ENCODE results near the gene KRT31.
"Not testable (repeated sequence)": the region's sequence is repeated elsewhere in the genome, so short reads cannot be mapped to it uniquely, and the experiment has no call there.

Gene KRT31

GRCh38 chr17:41402161-41402560 lies 4.8 kb upstream of the KRT31 start:
- no peaks in the 10 kb centered on the region for H3K36me3 ChIP-seq (ENCODE audit: control insufficient read depth in 1 of 2, insufficient read depth in 2 of 2, low read length in 2 of 2)
- H3K27ac ChIP-seq (ENCODE audit: low read length): no peak overlapping the region
- no peaks in the 10 kb centered on the region for H3K4me1 ChIP-seq (ENCODE audit: control insufficient read depth in 1 of 2, insufficient read depth in 2 of 2, low read length in 2 of 2)
- no peak overlapping the region for H3K4me3 ChIP-seq (ENCODE audit: low read depth in 1 of 2, low read length in 2 of 2)
- H3K9me3 ChIP-seq (ENCODE audit: control insufficient read depth in 1 of 2, low read length in 2 of 2): no peaks in the 10 kb centered on the region
- H3K27me3 ChIP-seq (ENCODE audit: low read depth, low read length): no peaks in the 10 kb centered on the region

- Histone ChIP-seq H3K4me1 (ENCODE audit: control insufficient read depth in 1 of 2, insufficient read depth in 2 of 2, low read length in 2 of 2) (no peaks in the 10 kb centered on the region), H3K27ac (ENCODE audit: low read length) (no peak overlapping the region), H3K27me3 (ENCODE audit: low read depth, low read length) (no peaks in the 10 kb centered on the region), H3K4me3 (ENCODE audit: low read depth in 1 of 2, low read length in 2 of 2) (no peak overlapping the region), H3K9me3 (ENCODE audit: control insufficient read depth in 1 of 2, low read length in 2 of 2) (no peaks in the 10 kb centered on the region), H3K36me3 (ENCODE audit: control insufficient read depth in 1 of 2, insufficient read depth in 2 of 2, low read length in 2 of 2) (no peaks in the 10 kb centered on the region)
Observed at GRCh38 chr17:41396340-41396739, 1.1 kb downstream of the KRT31 start.

- no peaks in the 10 kb centered on the region for H3K4me1 ChIP-seq (ENCODE audit: control insufficient read depth in 1 of 2, insufficient read depth in 2 of 2, low read length in 2 of 2)
- H3K27me3 ChIP-seq (ENCODE audit: low read depth, low read length): no peaks in the 10 kb centered on the region
- H3K9me3 ChIP-seq (ENCODE audit: control insufficient read depth in 1 of 2, low read length in 2 of 2): no peaks in the 10 kb centered on the region
- no peak overlapping the region for H3K4me3 ChIP-seq (ENCODE audit: low read depth in 1 of 2, low read length in 2 of 2)
- no peaks in the 10 kb centered on the region for H3K36me3 ChIP-seq (ENCODE audit: control insufficient read depth in 1 of 2, insufficient read depth in 2 of 2, low read length in 2 of 2)
- H3K27ac ChIP-seq (ENCODE audit: low read length): no peak overlapping the region
Observed at GRCh38 chr17:41395611-41396010, 1.8 kb downstream of the KRT31 start.

- H3K4me1 ChIP-seq (ENCODE audit: control insufficient read depth in 1 of 2, insufficient read depth in 2 of 2, low read length in 2 of 2); H3K36me3 ChIP-seq (ENCODE audit: control insufficient read depth in 1 of 2, insufficient read depth in 2 of 2, low read length in 2 of 2); H3K27me3 ChIP-seq (ENCODE audit: low read depth, low read length); H3K27ac ChIP-seq (ENCODE audit: low read length); H3K4me3 ChIP-seq (ENCODE audit: low read depth in 1 of 2, low read length in 2 of 2); H3K9me3 ChIP-seq (ENCODE audit: control insufficient read depth in 1 of 2, low read length in 2 of 2): not testable (repeated sequence)
Observed at GRCh38 chr17:41395044-41395443, 2.4 kb downstream of the KRT31 start.

- Histone ChIP-seq H3K4me3 (ENCODE audit: low read depth in 1 of 2, low read length in 2 of 2) (no peak overlapping the region), H3K4me1 (ENCODE audit: control insufficient read depth in 1 of 2, insufficient read depth in 2 of 2, low read length in 2 of 2) (no peaks in the 10 kb centered on the region), H3K27ac (ENCODE audit: low read length) (no peak overlapping the region), H3K27me3 (ENCODE audit: low read depth, low read length) (no peaks in the 10 kb centered on the region), H3K9me3 (ENCODE audit: control insufficient read depth in 1 of 2, low read length in 2 of 2) (no peaks in the 10 kb centered on the region), H3K36me3 (ENCODE audit: control insufficient read depth in 1 of 2, insufficient read depth in 2 of 2, low read length in 2 of 2) (no peaks in the 10 kb centered on the region)
Observed at GRCh38 chr17:41394254-41394996, 3.0 kb downstream of the KRT31 start.

GRCh38 chr17:41393826-41394225 lies 3.6 kb downstream of the KRT31 start:
- no peaks in the 10 kb centered on the region for H3K9me3 ChIP-seq (ENCODE audit: control insufficient read depth in 1 of 2, low read length in 2 of 2)
- no peak overlapping the region for H3K4me3 ChIP-seq (ENCODE audit: low read depth in 1 of 2, low read length in 2 of 2)
- no peak overlapping the region for H3K27ac ChIP-seq (ENCODE audit: low read length)
- no peaks in the 10 kb centered on the region for H3K36me3 ChIP-seq (ENCODE audit: control insufficient read depth in 1 of 2, insufficient read depth in 2 of 2, low read length in 2 of 2)
- H3K4me1 ChIP-seq (ENCODE audit: control insufficient read depth in 1 of 2, insufficient read depth in 2 of 2, low read length in 2 of 2): no peaks in the 10 kb centered on the region
- no peaks in the 10 kb centered on the region for H3K27me3 ChIP-seq (ENCODE audit: low read depth, low read length)

- no peaks in the 10 kb centered on the region for H3K27me3 ChIP-seq (ENCODE audit: low read depth, low read length)
- H3K27ac ChIP-seq (ENCODE audit: low read length): no peak overlapping the region
- no peak overlapping the region for H3K4me3 ChIP-seq (ENCODE audit: low read depth in 1 of 2, low read length in 2 of 2)
- no peaks in the 10 kb centered on the region for H3K4me1 ChIP-seq (ENCODE audit: control insufficient read depth in 1 of 2, insufficient read depth in 2 of 2, low read length in 2 of 2)
- no peaks in the 10 kb centered on the region for H3K36me3 ChIP-seq (ENCODE audit: control insufficient read depth in 1 of 2, insufficient read depth in 2 of 2, low read length in 2 of 2)
- H3K9me3 ChIP-seq (ENCODE audit: control insufficient read depth in 1 of 2, low read length in 2 of 2): no peaks in the 10 kb centered on the region
Observed at GRCh38 chr17:41393294-41393693, 4.1 kb downstream of the KRT31 start.

- no peak overlapping the region for H3K27ac ChIP-seq (ENCODE audit: low read length)
- peaks cover 0 to 7% of the 10 kb centered on the region in 2 donors for H3K9me3 ChIP-seq (ENCODE audit: control insufficient read depth in 1 of 2, low read length in 2 of 2)
- no peak overlapping the region for H3K4me3 ChIP-seq (ENCODE audit: low read depth in 1 of 2, low read length in 2 of 2)
- no peaks in the 10 kb centered on the region for H3K27me3 ChIP-seq (ENCODE audit: low read depth, low read length)
- H3K36me3 ChIP-seq (ENCODE audit: control insufficient read depth in 1 of 2, insufficient read depth in 2 of 2, low read length in 2 of 2): no peaks in the 10 kb centered on the region
- no peaks in the 10 kb centered on the region for H3K4me1 ChIP-seq (ENCODE audit: control insufficient read depth in 1 of 2, insufficient read depth in 2 of 2, low read length in 2 of 2)
Observed at GRCh38 chr17:41392278-41392677, 5.1 kb downstream of the KRT31 start.

GRCh38 chr17:41391535-41391934 lies 5.9 kb downstream of the KRT31 start:
- Histone ChIP-seq H3K27me3 (ENCODE audit: low read depth, low read length) (no peaks in the 10 kb centered on the region), H3K4me3 (ENCODE audit: low read depth in 1 of 2, low read length in 2 of 2) (no peak overlapping the region)

GRCh38 chr17:41390411-41390938 lies 6.9 kb downstream of the KRT31 start:
- Histone ChIP-seq H3K27me3 (ENCODE audit: low read depth, low read length) (no peaks in the 10 kb centered on the region), H3K4me1 (ENCODE audit: control insufficient read depth in 1 of 2, insufficient read depth in 2 of 2, low read length in 2 of 2) (no peaks in the 10 kb centered on the region), H3K4me3 (ENCODE audit: low read depth in 1 of 2, low read length in 2 of 2) (no peak overlapping the region), H3K27ac (ENCODE audit: low read length) (no peak overlapping the region), H3K9me3 (ENCODE audit: control insufficient read depth in 1 of 2, low read length in 2 of 2) (peaks cover 0 to 19% of the 10 kb centered on the region in 2 donors), H3K36me3 (ENCODE audit: control insufficient read depth in 1 of 2, insufficient read depth in 2 of 2, low read length in 2 of 2) (no peaks in the 10 kb centered on the region)

More at GRCh38 chr17:41391535-41391934, 5.9 kb downstream of the KRT31 start:
- Histone ChIP-seq H3K27ac (ENCODE audit: low read length) (no peak overlapping the region), H3K4me1 (ENCODE audit: control insufficient read depth in 1 of 2, insufficient read depth in 2 of 2, low read length in 2 of 2) (no peaks in the 10 kb centered on the region), H3K9me3 (ENCODE audit: control insufficient read depth in 1 of 2, low read length in 2 of 2) (peaks cover 0 to 14% of the 10 kb centered on the region in 2 donors), H3K36me3 (ENCODE audit: control insufficient read depth in 1 of 2, insufficient read depth in 2 of 2, low read length in 2 of 2) (no peaks in the 10 kb centered on the region)

- Histone ChIP-seq H3K4me3 (ENCODE audit: low read depth in 1 of 2, low read length in 2 of 2) (no peak overlapping the region), H3K9me3 (ENCODE audit: control insufficient read depth in 1 of 2, low read length in 2 of 2) (peaks cover 0 to 19% of the 10 kb centered on the region in 2 donors), H3K27ac (ENCODE audit: low read length) (no peak overlapping the region), H3K4me1 (ENCODE audit: control insufficient read depth in 1 of 2, insufficient read depth in 2 of 2, low read length in 2 of 2) (no peaks in the 10 kb centered on the region), H3K27me3 (ENCODE audit: low read depth, low read length) (no peaks in the 10 kb centered on the region), H3K36me3 (ENCODE audit: control insufficient read depth in 1 of 2, insufficient read depth in 2 of 2, low read length in 2 of 2) (no peaks in the 10 kb centered on the region)
Observed at GRCh38 chr17:41387670-41388069, 9.7 kb downstream of the KRT31 start.

- no peaks in the 10 kb centered on the region for H3K4me1 ChIP-seq (ENCODE audit: control insufficient read depth in 1 of 2, insufficient read depth in 2 of 2, low read length in 2 of 2)
- H3K27me3 ChIP-seq (ENCODE audit: low read depth, low read length): no peaks in the 10 kb centered on the region
- H3K4me3 ChIP-seq (ENCODE audit: low read depth in 1 of 2, low read length in 2 of 2): no peak overlapping the region
- H3K9me3 ChIP-seq (ENCODE audit: control insufficient read depth in 1 of 2, low read length in 2 of 2): peaks cover 0 to 19% of the 10 kb centered on the region in 2 donors
- H3K27ac ChIP-seq (ENCODE audit: low read length): no peak overlapping the region
- no peaks in the 10 kb centered on the region for H3K36me3 ChIP-seq (ENCODE audit: control insufficient read depth in 1 of 2, insufficient read depth in 2 of 2, low read length in 2 of 2)
Observed at GRCh38 chr17:41386227-41386626, 11.2 kb downstream of the KRT31 start.
